ENCODE results near the gene PCSK5.

PCSK5 gene

DNA sequence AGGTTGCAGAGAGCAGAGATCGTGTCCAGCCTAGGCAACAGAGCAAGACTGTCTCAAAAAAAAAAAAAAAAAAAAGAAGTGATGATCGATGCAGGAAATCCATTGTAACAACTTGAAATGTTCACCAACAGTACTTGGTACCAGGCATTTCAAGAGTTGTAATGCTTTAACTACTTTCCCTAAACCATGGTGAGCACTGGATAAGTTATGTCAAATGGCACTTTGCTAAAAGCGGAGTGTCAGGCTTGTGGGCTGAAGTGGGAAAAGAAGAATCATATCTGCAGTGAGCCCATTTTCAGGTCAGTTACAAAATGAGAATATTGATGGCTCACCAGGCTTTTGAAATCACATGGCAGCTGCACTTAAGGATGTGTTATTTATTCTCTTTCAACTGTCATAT, 301.5 kb downstream of the PCSK5 start:
- TF ChIP-seq CTCF (IDR thresholded peaks at IDR 0.05; ENCODE audit: extremely low read depth, missing control alignments), result no peak
- no peak for DNase-seq (ENCODE audit: low spot score)

GRCh38 chr9:76194896-76195295, 304.4 kb downstream of the PCSK5 start:
- DNase-seq (ENCODE audit: low spot score), result no peak
- TF ChIP-seq CTCF (IDR thresholded peaks at IDR 0.05; ENCODE audit: extremely low read depth, missing control alignments), result no peak

DNA sequence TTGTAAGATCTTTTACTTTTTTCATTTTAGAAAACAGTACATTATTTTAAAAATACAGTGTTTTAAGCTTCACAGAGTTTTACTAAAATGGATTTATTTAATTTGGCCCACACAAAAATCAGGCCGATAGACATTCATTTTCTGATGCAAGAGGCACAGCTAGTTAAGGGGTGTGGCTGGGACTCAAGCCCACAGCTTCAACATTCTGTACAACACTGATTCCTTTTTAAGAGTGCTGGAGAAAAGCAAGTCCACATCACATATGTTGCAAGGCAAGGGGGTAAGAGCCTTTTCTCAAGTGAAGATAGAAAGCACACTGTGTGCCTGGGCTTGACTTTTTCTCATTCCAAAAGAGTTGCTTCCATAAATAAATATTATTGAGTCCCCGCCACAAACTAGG, 307.9 kb downstream of the PCSK5 start:
- no peak for TF ChIP-seq CTCF (IDR thresholded peaks at IDR 0.05; ENCODE audit: extremely low read depth, missing control alignments)
- DNase-seq (ENCODE audit: low spot score), result no peak

DNA sequence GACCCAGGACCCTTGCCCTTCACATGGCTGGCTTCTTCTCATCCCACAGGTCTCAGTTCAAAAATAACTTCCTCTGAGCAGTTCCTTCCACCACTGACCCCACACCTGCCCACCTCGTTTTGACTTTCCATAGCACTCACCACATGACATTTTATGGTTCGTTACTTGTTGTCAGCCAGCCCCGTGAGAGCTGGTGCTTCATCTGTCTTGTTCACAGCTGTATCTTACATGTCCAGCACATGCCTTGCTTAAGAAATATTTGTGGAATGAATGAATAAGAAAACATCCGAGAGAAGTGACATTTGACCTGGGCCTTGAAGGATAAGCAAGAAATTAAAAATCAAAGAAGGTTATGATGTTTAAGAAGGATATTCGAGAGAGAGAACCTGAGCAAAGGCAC, 309.8 kb downstream of the PCSK5 start:
- TF ChIP-seq CTCF (IDR thresholded peaks at IDR 0.05; ENCODE audit: extremely low read depth, missing control alignments), result no peak
- DNase-seq (ENCODE audit: low spot score), result no peak

DNA sequence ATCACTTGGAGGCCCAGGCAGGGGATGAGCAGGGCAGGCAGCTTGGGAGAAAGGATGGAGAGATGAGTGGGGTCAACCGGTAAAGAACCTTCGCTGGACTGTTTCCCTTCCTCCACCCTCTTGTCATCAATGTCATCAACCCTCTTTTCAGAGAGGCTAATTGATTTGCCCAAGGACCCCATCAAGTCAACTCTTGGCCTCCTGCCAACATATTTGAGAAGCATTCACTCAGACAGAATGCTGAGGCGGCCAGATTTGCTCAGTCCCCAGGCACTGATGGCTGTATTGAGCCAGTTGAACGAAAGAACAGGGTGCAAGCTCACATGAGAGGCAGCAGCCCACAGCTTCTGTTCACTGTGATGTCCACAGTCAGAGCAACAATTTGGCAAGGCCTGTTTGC, 310.3 kb downstream of the PCSK5 start:
- no peak for DNase-seq (ENCODE audit: low spot score)
- TF ChIP-seq CTCF (IDR thresholded peaks at IDR 0.05; ENCODE audit: extremely low read depth, missing control alignments), result no peak

DNA sequence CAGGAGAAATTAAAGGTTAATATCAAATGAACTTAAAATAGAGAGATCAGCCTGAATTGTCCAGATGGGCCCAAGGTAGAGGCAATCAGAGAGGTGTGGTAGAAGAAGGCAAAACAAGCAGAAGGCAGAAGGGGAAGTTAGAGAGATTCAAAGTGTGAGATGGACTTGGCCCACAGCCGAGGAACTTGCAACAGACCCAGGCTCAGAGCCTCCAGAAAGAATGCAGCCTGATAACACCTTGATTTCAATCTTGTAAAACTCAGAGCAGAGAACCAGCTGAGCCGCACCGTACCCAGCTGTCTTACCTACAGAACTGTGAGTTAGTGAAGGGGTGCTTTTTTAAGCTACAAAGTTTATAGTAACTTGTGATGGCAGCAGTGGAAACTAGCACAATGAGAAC, 312.9 kb downstream of the PCSK5 start:
- DNase-seq (ENCODE audit: low spot score), result no peak
- no peak for TF ChIP-seq CTCF (IDR thresholded peaks at IDR 0.05; ENCODE audit: extremely low read depth, missing control alignments)

- no peak for DNase-seq (ENCODE audit: low spot score)
- no peak for TF ChIP-seq CTCF (IDR thresholded peaks at IDR 0.05; ENCODE audit: extremely low read depth, missing control alignments)
Measured at GRCh38 chr9:76206821-76207220, 316.3 kb downstream of the PCSK5 start.

Measured in GM20000 (cell line).